Tibial nerve (tissue), 4 donors: ENCODE data around the gene MAGI1. TPM values are rescaled to one million over a fixed set of nuclear protein-coding genes. Genes with fewer than 3 reads are reported as not detected.

Source experiments
- DNase-seq, 2 donors: peaks; one replicate each; pipeline ENCODE4 v3.0.0-alpha.2; 2019; ENCODE audit warnings: low spot score in 2 of 2
- H3K27ac ChIP-seq, 4 donors: fragments of 200-600 bp; sonication (generic) in 3 of 4; one replicate each; pipeline ENCODE4 v1.5.1; 2017 to 2019; ENCODE audit warnings: mild to moderate bottlenecking in 1 of 4
- H3K27me3 ChIP-seq, 2 donors: fragments of 200-600 bp; sonication (generic) in 1 of 2; one replicate each; pipeline versions ENCODE4 v1.5.1 to v1.6.0; 2017 to 2019
- H3K36me3 ChIP-seq, 3 donors: fragments of 200-600 bp; sonication (generic); one replicate each; pipeline ENCODE4 v1.5.1; 2018 to 2019
- H3K4me1 ChIP-seq, 4 donors: fragments of 200-600 bp; sonication (generic) in 3 of 4; one replicate each; pipeline ENCODE4 v1.5.1; 2017 to 2019
- H3K4me3 ChIP-seq, 4 donors: fragments of 200-600 bp; sonication (generic) in 3 of 4; one replicate each; pipeline ENCODE4 v1.5.1; 2017 to 2019; ENCODE audit warnings: mild to moderate bottlenecking in 1 of 4, moderate library complexity in 1 of 4
- H3K9me3 ChIP-seq, 4 donors: fragments of 200-600 bp; sonication (generic) in 3 of 4; one replicate each; pipeline ENCODE4 v1.5.1; 2017 to 2019
- EP300 ChIP-seq, 2 donors: sonication (generic); formaldehyde crosslinking; IDR thresholded peaks; one replicate each; pipeline ENCODE4 v1.6.1; 2017; ENCODE audit warnings: antibody characterized with exemption in 2 of 2, mild to moderate bottlenecking in 1 of 2
- POLR2A ChIP-seq, 2 donors: fragments of 450-650 bp; IDR thresholded peaks; one replicate each; pipeline ENCODE4 v1.6.1; 2017; ENCODE audit warnings: antibody characterized with exemption in 2 of 2, mild to moderate bottlenecking in 2 of 2, moderate library complexity in 2 of 2
- WGBS, 2 donors: methylation state at CpG; one replicate each; pipeline ENCODE4 v1.1.5; 2018; 5-methylcytosine and 5-hydroxymethylcytosine counted together
- total RNA-seq, 4 donors: library from RNA; depleted of rRNA; stranded (reverse); fragments of >200 nt; gene quantifications; one replicate each; pipeline ENCODE4 v1.1.0, GENCODE V29; 2016
- TF ChIP-seq, protein P1 (sequence below), 5 experiments: fragments of 200-600 bp in 3 of 5; fragments of 450-650 bp in 2 of 5; sonication (generic) in 3 of 5; IDR thresholded peaks; one replicate each; pipeline ENCODE4 v1.5.1; 2016 to 2019; ENCODE audit warnings: antibody characterized with exemption in 5 of 5, mild to moderate bottlenecking in 3 of 5, moderate library complexity in 2 of 5

Gene MAGI1
- total RNA-seq, 4 donors from 2014 or later, result 30.6 to 52.8 (median 36.1) TPM

DNA sequence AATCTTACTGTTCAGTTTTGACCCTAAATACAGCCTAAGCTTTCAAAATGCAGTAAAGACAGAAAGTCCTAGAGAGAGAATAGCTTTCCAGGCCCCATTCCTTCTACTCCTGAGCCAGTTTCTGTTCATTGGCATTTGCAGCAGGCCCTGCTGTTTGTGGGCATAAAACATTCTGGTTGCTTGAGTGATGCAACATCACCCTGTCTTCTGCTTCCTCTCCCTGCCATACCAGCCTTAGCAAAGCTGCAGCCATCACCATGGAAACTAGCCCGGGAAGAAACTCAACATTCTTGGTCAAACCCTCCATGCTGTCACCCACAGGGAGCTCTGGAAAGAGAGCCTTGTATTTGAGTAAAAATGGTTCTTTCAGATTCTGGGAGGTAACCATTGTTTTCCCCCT lies 325.7 kb downstream of the MAGI1 start:
- DNase-seq, result no peak
- TF ChIP-seq EP300 (IDR thresholded peaks at IDR 0.05) (no peak), POLR2A (IDR thresholded peaks at IDR 0.05) (no peak)
- TF ChIP-seq, protein P1, sequence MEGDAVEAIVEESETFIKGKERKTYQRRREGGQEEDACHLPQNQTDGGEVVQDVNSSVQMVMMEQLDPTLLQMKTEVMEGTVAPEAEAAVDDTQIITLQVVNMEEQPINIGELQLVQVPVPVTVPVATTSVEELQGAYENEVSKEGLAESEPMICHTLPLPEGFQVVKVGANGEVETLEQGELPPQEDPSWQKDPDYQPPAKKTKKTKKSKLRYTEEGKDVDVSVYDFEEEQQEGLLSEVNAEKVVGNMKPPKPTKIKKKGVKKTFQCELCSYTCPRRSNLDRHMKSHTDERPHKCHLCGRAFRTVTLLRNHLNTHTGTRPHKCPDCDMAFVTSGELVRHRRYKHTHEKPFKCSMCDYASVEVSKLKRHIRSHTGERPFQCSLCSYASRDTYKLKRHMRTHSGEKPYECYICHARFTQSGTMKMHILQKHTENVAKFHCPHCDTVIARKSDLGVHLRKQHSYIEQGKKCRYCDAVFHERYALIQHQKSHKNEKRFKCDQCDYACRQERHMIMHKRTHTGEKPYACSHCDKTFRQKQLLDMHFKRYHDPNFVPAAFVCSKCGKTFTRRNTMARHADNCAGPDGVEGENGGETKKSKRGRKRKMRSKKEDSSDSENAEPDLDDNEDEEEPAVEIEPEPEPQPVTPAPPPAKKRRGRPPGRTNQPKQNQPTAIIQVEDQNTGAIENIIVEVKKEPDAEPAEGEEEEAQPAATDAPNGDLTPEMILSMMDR (IDR thresholded peaks at IDR 0.05), result no peak
- H3K4me1 ChIP-seq, result peaks cover 0 to 6% (median 3%) of the 10 kb centered on the region in 4 donors
- H3K36me3 ChIP-seq, result no peaks in the 10 kb centered on the region
- no peak overlapping the region for H3K4me3 ChIP-seq
- no peaks in the 10 kb centered on the region for H3K27me3 ChIP-seq
- WGBS, 2 donors, result 25 to 33% methylated on average over 1 of the region's 1 CpG
- peak overlapping the region in 2 of 4 donors; percentile 38 to 63 for H3K27ac ChIP-seq
- no peaks in the 10 kb centered on the region for H3K9me3 ChIP-seq

DNA sequence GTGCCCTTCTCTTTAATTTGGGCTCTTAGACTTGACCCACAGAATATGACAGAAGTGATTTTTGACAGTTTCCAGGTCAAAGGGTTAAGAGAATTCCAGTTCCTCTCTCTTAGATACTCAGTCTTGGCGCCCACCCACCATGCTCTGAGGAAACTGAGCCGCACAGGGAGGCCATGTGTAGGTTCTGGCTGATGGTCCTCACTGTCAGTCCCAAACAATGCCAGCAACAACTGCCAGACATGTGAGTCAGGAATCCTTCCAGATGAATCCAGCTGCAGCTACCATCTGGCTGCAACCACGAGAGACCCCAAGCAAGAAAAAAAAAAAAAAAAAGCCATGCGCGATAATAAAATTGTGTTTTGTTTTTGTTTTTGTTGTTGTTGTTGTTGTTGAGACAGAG lies 326.6 kb downstream of the MAGI1 start:
- Histone ChIP-seq H3K27ac (no peak overlapping the region), H3K4me3 (no peak overlapping the region), H3K36me3 (no peaks in the 10 kb centered on the region), H3K4me1 (peaks cover 0 to 6% (median 3%) of the 10 kb centered on the region in 4 donors), H3K27me3 (no peaks in the 10 kb centered on the region), H3K9me3 (no peaks in the 10 kb centered on the region)
- TF ChIP-seq EP300 (IDR thresholded peaks at IDR 0.05) (no peak), POLR2A (IDR thresholded peaks at IDR 0.05) (no peak)
- TF ChIP-seq, protein P1 (IDR thresholded peaks at IDR 0.05), result no peak
- no peak for DNase-seq
- WGBS, 2 donors, result 67 to 77% methylated on average over 5 of the region's 5 CpGs

DNA sequence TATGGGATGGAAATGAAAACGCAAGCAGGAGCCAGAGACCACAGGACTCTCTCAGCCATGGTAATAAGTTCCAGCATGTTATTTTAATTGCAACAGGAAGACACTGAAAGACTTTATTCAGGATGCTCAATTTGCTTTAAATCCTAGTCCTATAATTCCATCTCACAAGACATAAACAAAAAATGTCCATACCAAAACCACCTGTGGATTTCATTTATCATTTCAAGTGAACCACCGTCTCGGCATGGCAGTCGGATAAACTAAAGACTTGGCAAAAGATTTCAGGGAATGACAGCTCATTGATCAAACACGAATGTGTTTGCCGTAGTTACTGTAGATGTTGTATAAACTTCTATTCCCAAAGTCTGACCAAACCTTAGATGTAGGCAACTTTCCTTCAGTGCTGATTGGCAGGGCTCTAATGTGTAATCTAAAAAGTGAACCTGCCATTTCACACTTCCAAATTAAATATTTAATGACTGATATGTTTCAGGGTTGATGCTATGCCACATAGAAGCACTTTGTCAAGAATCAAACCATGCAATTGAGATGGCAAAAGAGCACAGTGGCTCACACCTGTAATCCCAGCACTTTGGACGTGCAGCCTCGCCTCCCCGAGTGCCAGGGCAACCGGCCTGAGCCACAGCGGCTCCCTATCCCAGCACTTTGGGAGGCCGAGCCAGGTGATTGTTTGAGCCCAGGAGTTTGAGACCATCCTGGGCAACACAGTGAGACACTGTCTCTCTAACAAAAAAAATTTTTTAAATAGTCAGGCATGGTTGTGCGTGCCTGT lies 331.7 kb downstream of the MAGI1 start:
- no peaks in the 10 kb centered on the region for H3K36me3 ChIP-seq
- no peaks in the 10 kb centered on the region for H3K4me1 ChIP-seq
- H3K27me3 ChIP-seq, result no peaks in the 10 kb centered on the region
- TF ChIP-seq POLR2A (IDR thresholded peaks at IDR 0.05) (no peak), EP300 (IDR thresholded peaks at IDR 0.05) (no peak)
- TF ChIP-seq, protein P1 (IDR thresholded peaks at IDR 0.05), result no peak
- 88 to 91% methylated on average over 13 of the region's 13 CpGs for WGBS, 2 donors
- H3K4me3 ChIP-seq, result no peak overlapping the region
- no peak for DNase-seq
- no peaks in the 10 kb centered on the region for H3K9me3 ChIP-seq
- no peak overlapping the region for H3K27ac ChIP-seq

DNA sequence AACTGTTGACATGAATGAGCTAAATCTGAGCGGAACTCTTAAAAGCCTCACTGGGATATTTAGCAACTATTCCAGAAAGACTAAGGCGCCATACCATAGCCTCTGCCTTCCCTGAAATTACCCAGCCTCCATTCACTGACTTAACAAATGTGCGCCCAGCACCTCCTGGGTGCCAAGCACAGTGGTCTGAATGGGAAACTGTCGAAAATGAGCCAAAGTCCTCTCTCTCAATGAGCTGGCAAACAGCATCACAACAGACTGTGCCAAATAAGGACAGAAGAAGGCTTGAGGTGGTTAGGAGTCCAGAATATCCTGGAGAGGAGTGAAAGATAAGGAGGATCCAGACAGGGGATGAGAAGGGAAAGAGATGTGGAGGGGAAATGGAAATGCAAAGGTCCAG lies 332.4 kb downstream of the MAGI1 start:
- 77 to 95% methylated on average over 4 of the region's 4 CpGs for WGBS, 2 donors
- Histone ChIP-seq H3K4me1 (no peaks in the 10 kb centered on the region), H3K36me3 (no peaks in the 10 kb centered on the region), H3K4me3 (no peak overlapping the region), H3K27ac (no peak overlapping the region), H3K27me3 (no peaks in the 10 kb centered on the region), H3K9me3 (no peaks in the 10 kb centered on the region)
- no peak for TF ChIP-seq EP300 (IDR thresholded peaks at IDR 0.05)
- TF ChIP-seq, protein P1 (IDR thresholded peaks at IDR 0.05), result no peak
- TF ChIP-seq POLR2A (IDR thresholded peaks at IDR 0.05), result no peak
- no peak for DNase-seq

DNA sequence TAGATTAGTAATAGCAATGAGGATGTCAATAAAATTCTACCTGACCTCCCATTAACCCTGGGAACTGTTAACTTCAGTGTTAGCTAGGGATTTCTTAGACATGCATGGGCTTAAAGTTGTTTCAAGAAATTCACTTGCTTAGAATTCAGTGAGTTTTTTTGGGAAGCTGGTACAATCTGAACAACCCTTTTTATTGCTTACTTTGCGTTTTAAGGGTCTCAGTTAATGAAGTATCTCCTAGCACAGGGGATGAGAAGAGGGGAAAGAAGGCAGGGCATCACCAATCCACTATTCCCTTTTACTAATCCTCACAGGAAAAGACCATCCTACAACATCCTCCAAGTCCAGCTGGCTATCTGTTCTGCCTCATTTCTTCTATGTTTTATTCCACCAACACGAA lies 334.9 kb downstream of the MAGI1 start:
- no peak overlapping the region for H3K4me3 ChIP-seq
- H3K27ac ChIP-seq, result no peak overlapping the region
- no peaks in the 10 kb centered on the region for H3K27me3 ChIP-seq
- TF ChIP-seq POLR2A (IDR thresholded peaks at IDR 0.05) (no peak), EP300 (IDR thresholded peaks at IDR 0.05) (no peak)
- TF ChIP-seq, protein P1 (IDR thresholded peaks at IDR 0.05), result no peak
- H3K36me3 ChIP-seq, result no peaks in the 10 kb centered on the region
- H3K9me3 ChIP-seq, result no peaks in the 10 kb centered on the region
- WGBS, 2 donors, result 86 to 89% methylated on average over 2 of the region's 2 CpGs
- no peaks in the 10 kb centered on the region for H3K4me1 ChIP-seq
- no peak for DNase-seq
